OCI-LY3 (cell line): ENCODE measurements around the gene MAML2.

Source experiments
- EZH2phosphoT487 ChIP-seq: fragments of 200-600 bp; shearing (Covaris generic); IDR thresholded peaks from 2 replicates; pipeline ENCODE4 v1.6.1; 2018; ENCODE audit warnings: antibody characterized with exemption, mixed run types, low read depth
- TF ChIP-seq, protein P1 (sequence below): fragments of 200-600, 300-600 bp; sonication (generic); IDR thresholded peaks from 2 replicates; pipeline ENCODE4 v1.5.1; 2014; ENCODE audit warnings: antibody characterized with exemption, low read length, low read depth

DNA sequence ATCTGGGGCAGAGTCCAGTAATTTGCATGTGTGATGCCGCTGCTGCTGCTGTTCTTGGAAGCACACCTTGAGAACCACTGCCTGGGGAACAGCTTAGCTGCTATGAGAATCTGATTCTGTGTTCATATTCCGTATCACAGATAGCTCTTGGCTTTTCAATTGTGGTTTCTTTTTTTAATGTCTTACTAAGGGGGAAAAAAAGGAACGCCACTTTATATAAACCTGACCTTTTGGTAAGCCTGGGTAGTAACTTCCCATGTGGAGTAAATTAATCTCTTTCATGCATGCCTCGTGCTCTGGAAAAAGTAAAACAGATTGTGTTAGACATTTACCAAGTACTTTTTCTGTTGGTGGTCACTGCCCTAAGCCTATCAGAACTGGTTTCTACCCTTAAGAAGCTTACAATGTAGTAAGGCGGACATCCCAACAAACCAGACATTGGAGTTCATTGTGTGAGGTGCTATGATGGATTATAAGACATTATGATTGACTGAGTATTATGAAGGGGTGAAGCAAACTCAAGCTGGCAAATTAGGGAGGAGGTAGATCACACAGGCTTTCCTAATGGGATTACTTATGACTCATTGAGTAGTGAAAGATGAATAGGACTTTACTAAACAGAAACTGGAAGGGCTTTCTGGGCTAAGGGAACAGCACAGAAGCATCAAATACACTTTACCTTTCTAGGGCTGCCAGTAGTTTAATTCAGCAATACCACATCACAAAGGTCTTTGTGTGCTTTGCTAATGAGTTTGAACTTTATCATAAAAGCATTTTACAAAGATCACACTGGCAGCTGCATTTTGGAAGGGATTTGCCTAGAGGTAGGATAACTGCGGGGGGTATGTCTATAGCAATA lies 64.7 kb downstream of the MAML2 start:
- TF ChIP-seq, protein P1, sequence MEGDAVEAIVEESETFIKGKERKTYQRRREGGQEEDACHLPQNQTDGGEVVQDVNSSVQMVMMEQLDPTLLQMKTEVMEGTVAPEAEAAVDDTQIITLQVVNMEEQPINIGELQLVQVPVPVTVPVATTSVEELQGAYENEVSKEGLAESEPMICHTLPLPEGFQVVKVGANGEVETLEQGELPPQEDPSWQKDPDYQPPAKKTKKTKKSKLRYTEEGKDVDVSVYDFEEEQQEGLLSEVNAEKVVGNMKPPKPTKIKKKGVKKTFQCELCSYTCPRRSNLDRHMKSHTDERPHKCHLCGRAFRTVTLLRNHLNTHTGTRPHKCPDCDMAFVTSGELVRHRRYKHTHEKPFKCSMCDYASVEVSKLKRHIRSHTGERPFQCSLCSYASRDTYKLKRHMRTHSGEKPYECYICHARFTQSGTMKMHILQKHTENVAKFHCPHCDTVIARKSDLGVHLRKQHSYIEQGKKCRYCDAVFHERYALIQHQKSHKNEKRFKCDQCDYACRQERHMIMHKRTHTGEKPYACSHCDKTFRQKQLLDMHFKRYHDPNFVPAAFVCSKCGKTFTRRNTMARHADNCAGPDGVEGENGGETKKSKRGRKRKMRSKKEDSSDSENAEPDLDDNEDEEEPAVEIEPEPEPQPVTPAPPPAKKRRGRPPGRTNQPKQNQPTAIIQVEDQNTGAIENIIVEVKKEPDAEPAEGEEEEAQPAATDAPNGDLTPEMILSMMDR: no peak
- no peak for TF ChIP-seq EZH2phosphoT487
